Measurements from ENCODE around the gene ZNF574. TPM values are rescaled to one million over a fixed set of nuclear protein-coding genes. Genes with fewer than 3 reads are reported as not detected.

The ZNF574 gene
- total and polyA plus RNA-seq, 2 donors (not counting 3 experiments of a cell fraction or from before 2014, with no cell fraction given): 13.6 to 15.3 TPM

GRCh38 chr19:42098781-42099180, 22.8 kb downstream of the ZNF574 start:
- Histone ChIP-seq H3K4me1 (ENCODE audit: control insufficient read depth, extremely low read depth, insufficient read depth, low read length) (peaks cover 3% of the 10 kb centered on the region), H4K20me1 (replicated peaks; ENCODE audit: control insufficient read depth, extremely low read depth, insufficient read depth, low read length) (no peaks in the 10 kb centered on the region), H3K4me2 (ENCODE audit: insufficient read depth, low read length) (no peak overlapping the region), H3K27me3 (ENCODE audit: control insufficient read depth in 2 of 2, insufficient read depth in 2 of 2, low read length in 2 of 2) (no peaks in the 10 kb centered on the region), H3K4me3 (replicated peaks in 1 of 3; ENCODE audit: insufficient read depth in 1 of 3, low read depth in 1 of 3, low read length in 3 of 3) (no peak overlapping the region), H3K27ac (ENCODE audit: insufficient read depth, low read depth, low read length) (no peak overlapping the region), H2AFZ (ENCODE audit: low read depth, low read length) (no peak overlapping the region), H3K9me3 (replicated peaks; ENCODE audit: control insufficient read depth, insufficient read depth, low read length) (no peaks in the 10 kb centered on the region), H3K9ac (replicated peaks; ENCODE audit: extremely low read depth, insufficient read depth, low read length) (no peak overlapping the region), H3K9me1 (replicated peaks; ENCODE audit: control insufficient read depth, extremely low read depth, insufficient read depth, low read length) (no peaks in the 10 kb centered on the region), H3K79me2 (ENCODE audit: control insufficient read depth, insufficient read depth, low read length) (no peaks in the 10 kb centered on the region), H3K36me3 (ENCODE audit: control insufficient read depth in 2 of 2, extremely low read depth in 1 of 2, insufficient read depth in 2 of 2, low read length in 2 of 2) (no peaks in the 10 kb centered on the region)
- intact Hi-C loops (cut with micrococcal nuclease) (no loop called here), dilution Hi-C loops (cut with MboI; ENCODE audit: extremely low pct_ligation_motif_present, low sequenced_read_pairs) (no loop called here)
- ChIA-PET CTCF (interaction anchor here (1.0 to 1.5 kb wide), 2 partner anchors 15 to 17 kb away, joined by 5 to 6 read pairs; no protein-coding TSS in a partner anchor), POLR2A (no interaction called here)
- no TSS peak for BruUV-seq (replicated peaks)
- FAIRE-seq (no peak), DNase-seq (ENCODE audit: low read depth, low spot score) (no peak)
- no peak for TF ChIP-seq GATA2 (IDR thresholded peaks at IDR 0.05; ENCODE audit: insufficient read depth, insufficient read length, low read depth, low read length)
- TF ChIP-seq EZH2 (IDR thresholded peaks at IDR 0.05; ENCODE audit: borderline replicate concordance, low read depth, low read length, severe bottlenecking): no peak
- no peak for TF ChIP-seq JUN (IDR thresholded peaks at IDR 0.05; ENCODE audit: borderline replicate concordance, insufficient read depth, insufficient read length, low read depth)
- TF ChIP-seq MAX (IDR thresholded peaks at IDR 0.05; ENCODE audit: insufficient read depth, insufficient read length): no peak
- no peak for TF ChIP-seq CTCF (IDR thresholded peaks at IDR 0.05; ENCODE audit: extremely low read depth in 1 of 2, insufficient read depth in 1 of 2, low read depth in 1 of 2, low read length in 2 of 2)
- TF ChIP-seq FOS (IDR thresholded peaks at IDR 0.05; ENCODE audit: borderline replicate concordance, insufficient read depth, low read length): no peak
- no peak for TF ChIP-seq MYC (IDR thresholded peaks at IDR 0.05; ENCODE audit: low read depth, low read length)
- no peak for TF ChIP-seq POLR2AphosphoS5 (IDR thresholded peaks at IDR 0.05; ENCODE audit: insufficient read depth, low read depth, low read length)
- no peak for TF ChIP-seq POLR2A (IDR thresholded peaks at IDR 0.05; ENCODE audit: low read depth, low read length)

Measured in endothelial cell of umbilical vein (primary cell).